Dedifferentiated amniotic fluid mesenchymal stem cell (primary cell): ENCODE measurements around the gene MRPL9.

Experiments
- DNase-seq: peaks from one replicate; pipeline ENCODE4 v3.0.0-alpha.2; 2016; ENCODE audit errors: extremely low spot score

MRPL9 gene

GRCh38 chr1:151733126-151733525 lies 30.2 kb downstream of the MRPL9 start:
- no peak for DNase-seq

GRCh38 chr1:151729966-151730291 lies 33.4 kb downstream of the MRPL9 start:
- DNase-seq: no peak

GRCh38 chr1:151729157-151729965 lies 33.9 kb downstream of the MRPL9 start:
- DNase-seq: no peak

DNA sequence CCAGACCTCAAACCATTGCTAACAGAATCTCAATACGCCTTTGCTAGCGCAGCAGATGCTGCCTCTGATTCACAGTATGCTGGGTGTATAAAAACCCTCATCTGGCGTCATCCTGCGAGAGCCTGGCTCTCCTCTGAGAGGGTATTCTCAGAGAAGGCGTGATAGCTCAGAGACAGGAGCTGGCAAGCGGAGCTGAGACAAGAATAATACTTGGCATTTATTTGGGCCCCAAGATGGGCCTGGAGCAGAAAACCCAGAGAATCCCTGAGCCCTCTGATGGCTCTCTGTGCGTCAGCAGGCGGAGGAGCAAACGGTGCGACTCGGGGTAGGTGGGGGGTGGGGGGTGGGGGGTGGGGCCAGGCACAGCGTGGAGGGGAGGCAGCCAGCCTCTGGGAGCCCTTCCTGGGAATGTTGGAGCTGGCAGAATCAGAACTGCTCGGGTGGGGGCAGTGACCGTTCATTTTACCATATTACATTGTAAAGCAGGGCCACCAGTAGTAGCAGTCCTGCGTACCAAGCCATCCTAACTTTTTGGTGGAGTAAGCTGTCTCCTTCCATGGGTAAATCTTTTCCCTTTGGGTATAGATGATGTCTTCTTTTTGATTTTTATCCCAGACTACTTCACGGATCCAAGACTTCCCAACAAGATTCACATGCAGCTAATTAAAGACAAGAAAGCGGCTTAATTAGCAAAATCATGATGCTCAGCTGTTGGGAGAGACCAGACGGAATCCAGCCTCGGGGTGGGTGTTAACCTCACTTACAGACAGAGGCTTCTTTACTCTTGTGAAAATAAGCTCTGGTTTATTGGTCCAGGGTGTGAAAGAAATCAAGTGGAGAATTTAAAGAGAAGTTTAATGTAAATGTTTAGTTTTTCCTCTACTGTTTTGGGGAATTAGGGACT lies 34.9 kb downstream of the MRPL9 start:
- no peak for DNase-seq

- DNase-seq: no peak
These were observed 39.4 kb downstream of the MRPL9 start for GRCh38 chr1:151723726-151724370.

GRCh38 chr1:151721788-151722510 lies 41.3 kb downstream of the MRPL9 start:
- no peak for DNase-seq

GRCh38 chr1:151720974-151721787 lies 42.1 kb downstream of the MRPL9 start, which contains the start of gene RIIAD1:
TSS of gene RIIAD1 (plus strand) at chr1:151721522. CDS start at chr1:151721537, 15 bp downstream.
- no peak for DNase-seq

GRCh38 chr1:151720554-151720953 lies 42.7 kb downstream of the MRPL9 start:
- no peak for DNase-seq

- no peak for DNase-seq
These were observed 43.2 kb downstream of the MRPL9 start for GRCh38 chr1:151720125-151720524.

DNA sequence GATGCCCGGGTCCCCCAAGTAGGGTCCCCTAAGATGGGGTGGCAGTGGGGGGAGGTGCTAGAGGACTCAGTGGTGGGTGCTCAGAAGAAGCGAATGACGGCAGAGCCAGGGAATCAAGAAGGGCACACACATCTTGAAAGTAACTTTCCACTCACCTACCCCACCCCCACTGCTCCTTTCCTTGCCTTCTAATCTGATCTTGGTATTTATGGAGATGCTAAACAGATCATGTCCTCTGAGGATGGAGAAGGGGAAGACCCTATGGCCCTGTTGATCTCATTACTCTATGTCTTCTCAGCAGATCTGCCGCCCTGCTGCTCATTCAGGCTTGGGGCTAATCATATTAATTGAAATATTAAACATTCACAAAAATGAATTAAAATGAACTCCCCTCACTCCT lies 44.6 kb downstream of the MRPL9 start:
- no peak for DNase-seq

DNA sequence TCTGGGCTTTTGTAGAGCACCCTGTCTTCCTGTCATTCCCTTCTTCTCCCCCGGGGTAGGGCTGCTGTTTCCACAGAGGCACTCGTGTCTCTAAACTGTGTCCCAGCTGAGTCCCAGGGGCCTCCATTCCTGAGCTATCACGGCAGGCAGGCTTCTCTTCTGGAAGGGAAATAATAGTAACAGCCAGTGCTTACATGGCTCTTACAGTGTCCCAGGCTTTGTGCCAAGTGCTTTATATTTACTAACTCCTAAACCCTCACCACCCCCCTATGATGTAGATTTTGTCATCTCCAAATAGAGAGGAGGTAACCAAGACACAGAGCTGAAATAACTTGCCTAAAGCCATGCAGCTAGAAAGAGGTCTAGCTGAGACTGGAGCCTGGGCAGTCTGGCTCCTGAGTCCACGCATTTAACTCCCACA lies 45.3 kb downstream of the MRPL9 start:
- DNase-seq: no peak

- no peak for DNase-seq
These were observed 46.3 kb downstream of the MRPL9 start, which contains the start of gene CELF3 for GRCh38 chr1:151716771-151717631. TSS of gene CELF3 (minus strand) at chr1:151716803. CDS start at chr1:151716020, 783 bp downstream.

DNA sequence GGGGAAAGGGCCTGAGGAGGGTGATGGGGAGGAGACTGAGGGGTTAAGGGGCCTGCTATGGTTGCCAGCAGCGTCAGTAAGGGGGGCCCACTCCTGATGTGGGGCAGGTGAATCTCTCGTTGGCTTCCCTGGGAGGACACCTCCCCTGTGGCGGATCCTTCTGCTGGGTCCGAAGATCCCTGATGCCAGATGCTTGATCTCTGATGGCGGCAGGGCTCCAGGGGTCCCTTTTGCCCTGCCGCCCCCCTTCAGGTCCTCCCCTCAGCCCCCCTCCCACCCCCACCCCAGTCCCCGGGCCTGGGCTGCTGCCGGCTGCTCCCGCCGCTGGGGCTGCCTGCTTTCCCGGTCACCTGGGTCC lies 46.9 kb downstream of the MRPL9 start:
- DNase-seq: no peak

- DNase-seq: no peak
These were observed 47.4 kb downstream of the MRPL9 start for GRCh38 chr1:151715726-151716404.

- no peak for DNase-seq
These were observed 48.2 kb downstream of the MRPL9 start for GRCh38 chr1:151714820-151715725.

- DNase-seq: no peak
These were observed 49.4 kb downstream of the MRPL9 start for GRCh38 chr1:151713874-151714273.

DNA sequence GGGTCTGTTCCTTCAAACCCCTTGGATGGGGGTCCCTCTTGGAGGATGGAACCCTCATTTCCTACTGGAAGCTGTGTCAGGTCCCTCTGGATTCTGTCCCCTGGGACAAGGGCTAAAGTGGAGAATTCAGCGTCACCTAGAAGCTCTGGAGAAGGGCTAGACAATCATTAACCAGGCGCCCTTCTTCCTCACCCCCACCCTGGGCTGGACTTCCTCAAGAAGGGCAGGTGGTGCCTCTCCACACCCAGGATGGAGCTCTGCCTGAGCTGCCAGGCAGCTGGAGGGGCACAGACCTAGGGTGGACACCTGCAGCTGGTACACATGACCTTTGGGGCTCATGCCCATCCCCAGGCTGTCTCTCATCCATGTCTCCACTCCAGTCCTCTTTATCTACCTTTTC lies 50.3 kb downstream of the MRPL9 start:
- no peak for DNase-seq

- no peak for DNase-seq
These were observed 51.3 kb downstream of the MRPL9 start for GRCh38 chr1:151711951-151712350.
